ENCODE data around the gene RTN4R. TPM values are rescaled to one million over a fixed set of nuclear protein-coding genes. Genes with fewer than 3 reads are reported as not detected.

RTN4R gene
- total and polyA plus RNA-seq, 2 of the 13 experiments (the other 11 are each of a cell fraction or from before 2014, with no cell fraction given), result 0.22 to 0.77 TPM

DNA sequence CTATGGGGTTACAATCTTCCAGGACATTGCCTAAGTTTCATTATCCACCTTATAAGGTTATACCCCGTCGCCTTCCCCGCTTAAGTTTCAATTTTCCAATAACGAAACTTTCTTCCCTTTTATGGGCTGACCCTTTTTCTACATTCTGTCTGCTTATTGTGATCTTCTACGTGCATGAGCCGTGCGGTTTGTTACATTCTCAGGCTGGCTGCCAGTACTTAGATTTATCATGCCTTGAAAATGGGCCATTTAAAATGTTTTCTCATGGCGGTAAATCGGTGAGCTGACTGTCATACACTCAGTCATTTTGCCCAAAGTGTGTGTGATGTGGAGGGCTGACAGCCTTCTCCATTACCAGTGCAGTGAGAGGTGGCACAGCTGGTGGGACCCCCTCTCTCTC, 28.5 kb upstream of the RTN4R start:
- ATAC-seq, result no peak
- FAIRE-seq, result no peak
- Histone ChIP-seq H3K27me3 (ENCODE audit: control insufficient read depth in 1 of 2, insufficient read depth in 2 of 2, low read length in 2 of 2) (peaks cover 3 to 72% of the 10 kb centered on the region in 2 experiments), H3K4me1 (ENCODE audit: insufficient read depth, low read length) (no peaks in the 10 kb centered on the region), H3K9me3 (ENCODE audit: low read length) (no peaks in the 10 kb centered on the region), H3K9ac (ENCODE audit: insufficient read depth, low read depth, low read length) (no peak overlapping the region), H3K4me2 (ENCODE audit: low read depth, low read length) (no peak overlapping the region), H3K4me3 (replicated peaks in 1 of 3; ENCODE audit: insufficient read depth in 1 of 3, low read depth in 2 of 3, low read length in 3 of 3) (no peak overlapping the region), H3K36me3 (replicated peaks in 1 of 2; ENCODE audit: control insufficient read depth in 1 of 2, insufficient read depth in 2 of 2, low read length in 2 of 2) (no peaks in the 10 kb centered on the region), H3K79me2 (ENCODE audit: insufficient read depth, low read length) (no peaks in the 10 kb centered on the region), H3K27ac (ENCODE audit: extremely low read length, insufficient read depth, low read length) (no peak overlapping the region), H4K20me1 (ENCODE audit: insufficient read depth, low read length) (no peaks in the 10 kb centered on the region), H2AFZ (ENCODE audit: low read length) (no peak overlapping the region)
- no TSS peak for BruUV-seq (replicated peaks)
- POLR2A ChIA-PET, result no interaction called here
- in situ Hi-C loops (cut with HindIII; ENCODE audit: extremely low pct_ligation_motif_present, low pct_unique_long_range_greater_than_20kb) (loop anchor here (25.0 kb wide), 1 partner anchor 1334 kb away; no protein-coding TSS in a partner anchor), intact Hi-C loops (cut with micrococcal nuclease; ENCODE audit: unreplicated experiment) (no loop called here)
- DNase-seq (ENCODE audit: low spot score), result no peak
- TF ChIP-seq SRSF4 (IDR thresholded peaks at IDR 0.05; ENCODE audit: low read depth, low read length, poor library complexity, severe bottlenecking), result no peak
- TF ChIP-seq KDM5A (IDR thresholded peaks at IDR 0.05; ENCODE audit: borderline replicate concordance, low read length), result no peak
- no peak for TF ChIP-seq SALL1 (CRISPR knock-in tag; IDR thresholded peaks at IDR 0.05)
- no peak for TF ChIP-seq PHF8 (CRISPR knock-in tag; IDR thresholded peaks at IDR 0.05)
- TF ChIP-seq MZF1 (CRISPR knock-in tag; IDR thresholded peaks at IDR 0.05; ENCODE audit: borderline replicate concordance), result no peak
- TF ChIP-seq, protein P1, sequence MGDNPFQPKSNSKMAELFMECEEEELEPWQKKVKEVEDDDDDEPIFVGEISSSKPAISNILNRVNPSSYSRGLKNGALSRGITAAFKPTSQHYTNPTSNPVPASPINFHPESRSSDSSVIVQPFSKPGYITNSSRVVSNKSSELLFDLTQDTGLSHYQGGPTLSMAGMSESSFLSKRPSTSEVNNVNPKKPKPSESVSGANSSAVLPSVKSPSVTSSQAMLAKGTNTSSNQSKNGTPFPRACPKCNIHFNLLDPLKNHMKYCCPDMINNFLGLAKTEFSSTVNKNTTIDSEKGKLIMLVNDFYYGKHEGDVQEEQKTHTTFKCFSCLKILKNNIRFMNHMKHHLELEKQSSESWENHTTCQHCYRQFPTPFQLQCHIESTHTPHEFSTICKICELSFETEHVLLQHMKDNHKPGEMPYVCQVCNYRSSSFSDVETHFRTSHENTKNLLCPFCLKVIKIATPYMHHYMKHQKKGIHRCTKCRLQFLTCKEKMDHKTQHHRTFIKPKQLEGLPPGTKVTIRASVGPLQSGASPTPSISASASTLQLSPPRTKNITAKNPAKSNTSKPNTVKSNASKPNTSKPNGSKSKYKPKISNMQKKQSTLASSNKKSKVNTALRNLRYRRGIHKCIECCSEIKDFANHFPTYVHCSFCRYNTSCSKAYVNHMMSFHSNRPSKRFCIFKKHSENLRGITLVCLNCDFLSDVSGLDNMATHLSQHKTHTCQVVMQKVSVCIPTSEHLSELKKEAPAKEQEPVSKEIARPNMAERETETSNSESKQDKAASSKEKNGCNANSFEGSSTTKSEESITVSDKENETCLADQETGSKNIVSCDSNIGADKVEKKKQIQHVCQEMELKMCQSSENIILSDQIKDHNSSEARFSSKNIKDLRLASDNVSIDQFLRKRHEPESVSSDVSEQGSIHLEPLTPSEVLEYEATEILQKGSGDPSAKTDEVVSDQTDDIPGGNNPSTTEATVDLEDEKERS (CRISPR knock-in tag; IDR thresholded peaks at IDR 0.05), result no peak
- TF ChIP-seq SP1 (IDR thresholded peaks at IDR 0.05), result no peak
- no peak for TF ChIP-seq SP1 (CRISPR knock-in tag; IDR thresholded peaks at IDR 0.05)
- no peak for TF ChIP-seq KLF15 (CRISPR knock-in tag; IDR thresholded peaks at IDR 0.05; ENCODE audit: borderline replicate concordance)
- no peak for TF ChIP-seq ZNF749 (CRISPR knock-in tag; IDR thresholded peaks at IDR 0.05; ENCODE audit: borderline replicate concordance)
- TF ChIP-seq YY1 (IDR thresholded peaks at IDR 0.05; ENCODE audit: insufficient read depth, insufficient replicate concordance, low read depth, low read length), result no peak
- TF ChIP-seq, protein P2, sequence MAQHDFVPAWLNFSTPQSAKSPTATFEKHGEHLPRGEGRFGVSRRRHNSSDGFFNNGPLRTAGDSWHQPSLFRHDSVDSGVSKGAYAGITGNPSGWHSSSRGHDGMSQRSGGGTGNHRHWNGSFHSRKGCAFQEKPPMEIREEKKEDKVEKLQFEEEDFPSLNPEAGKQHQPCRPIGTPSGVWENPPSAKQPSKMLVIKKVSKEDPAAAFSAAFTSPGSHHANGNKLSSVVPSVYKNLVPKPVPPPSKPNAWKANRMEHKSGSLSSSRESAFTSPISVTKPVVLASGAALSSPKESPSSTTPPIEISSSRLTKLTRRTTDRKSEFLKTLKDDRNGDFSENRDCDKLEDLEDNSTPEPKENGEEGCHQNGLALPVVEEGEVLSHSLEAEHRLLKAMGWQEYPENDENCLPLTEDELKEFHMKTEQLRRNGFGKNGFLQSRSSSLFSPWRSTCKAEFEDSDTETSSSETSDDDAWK (CRISPR knock-in tag; IDR thresholded peaks at IDR 0.05), result no peak
- TF ChIP-seq ZNF496 (CRISPR knock-in tag; IDR thresholded peaks at IDR 0.05; ENCODE audit: insufficient replicate concordance), result no peak
- TF ChIP-seq ZNF552 (CRISPR knock-in tag; IDR thresholded peaks at IDR 0.05; ENCODE audit: borderline replicate concordance), result no peak
- TF ChIP-seq, protein P3, sequence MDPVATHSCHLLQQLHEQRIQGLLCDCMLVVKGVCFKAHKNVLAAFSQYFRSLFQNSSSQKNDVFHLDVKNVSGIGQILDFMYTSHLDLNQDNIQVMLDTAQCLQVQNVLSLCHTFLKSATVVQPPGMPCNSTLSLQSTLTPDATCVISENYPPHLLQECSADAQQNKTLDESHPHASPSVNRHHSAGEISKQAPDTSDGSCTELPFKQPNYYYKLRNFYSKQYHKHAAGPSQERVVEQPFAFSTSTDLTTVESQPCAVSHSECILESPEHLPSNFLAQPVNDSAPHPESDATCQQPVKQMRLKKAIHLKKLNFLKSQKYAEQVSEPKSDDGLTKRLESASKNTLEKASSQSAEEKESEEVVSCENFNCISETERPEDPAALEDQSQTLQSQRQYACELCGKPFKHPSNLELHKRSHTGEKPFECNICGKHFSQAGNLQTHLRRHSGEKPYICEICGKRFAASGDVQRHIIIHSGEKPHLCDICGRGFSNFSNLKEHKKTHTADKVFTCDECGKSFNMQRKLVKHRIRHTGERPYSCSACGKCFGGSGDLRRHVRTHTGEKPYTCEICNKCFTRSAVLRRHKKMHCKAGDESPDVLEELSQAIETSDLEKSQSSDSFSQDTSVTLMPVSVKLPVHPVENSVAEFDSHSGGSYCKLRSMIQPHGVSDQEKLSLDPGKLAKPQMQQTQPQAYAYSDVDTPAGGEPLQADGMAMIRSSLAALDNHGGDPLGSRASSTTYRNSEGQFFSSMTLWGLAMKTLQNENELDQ (CRISPR knock-in tag; IDR thresholded peaks at IDR 0.05; ENCODE audit: borderline replicate concordance), result no peak
- TF ChIP-seq NFATC3 (CRISPR knock-in tag; IDR thresholded peaks at IDR 0.05), result no peak
- TF ChIP-seq ARID2 (CRISPR knock-in tag; IDR thresholded peaks at IDR 0.05; ENCODE audit: borderline replicate concordance), result no peak
- TF ChIP-seq TEAD2 (CRISPR knock-in tag; IDR thresholded peaks at IDR 0.05), result no peak
- TF ChIP-seq ZNF33B (CRISPR knock-in tag; IDR thresholded peaks at IDR 0.05), result no peak
- 39% methylated on average over 9 of the region's 9 CpGs for WGBS (ENCODE audit: low lambda C conversion rate)
- CTCF ChIA-PET (ENCODE audit: low intra/inter-chr PET ratio, low total read pairs), result no interaction called here

All from HepG2 (cell line).